K562 (cell line): ENCODE data around the gene RNU1-4. TPM values are rescaled to one million over a fixed set of nuclear protein-coding genes. Genes with fewer than 3 reads are reported as not detected.
"Not testable (repeated sequence)": the region's sequence is repeated elsewhere in the genome, so short reads cannot be mapped to it uniquely, and the experiment has no call there.

ENCODE experiments used
- ATAC-seq: fragments of 200-7000 bp; cut with Tn5 transposase; 3 replicates; pipeline ENCODE4 v1.9.1; 2020; ENCODE audit warnings: moderate library complexity
- BruUV-seq: library from RNA; stranded (reverse); fragments of 400-500 nt; replicated peaks from 2 replicates; lab custom pipeline; 2021; lab: Mats Ljungman, UMichigan
- CTCF ChIA-PET: fragments of 300-600 bp; formaldehyde crosslinking; extraction: SDS; loops from one replicate; lab custom pipeline; 2021; ENCODE audit warnings: low intra/inter-chr PET ratio; lab: Yijun Ruan, JAX
- POLR2A ChIA-PET: fragments of 300-600, 350-650 bp; sonication (Branson Sonifier 250); formaldehyde crosslinking; extraction: SDS; loops from one replicate; lab custom pipeline; 2021; ENCODE audit warnings: antibody characterized with exemption, inconsistent platforms; lab: Yijun Ruan, JAX
- DNase-seq, 4 experiments: peaks; one replicate each; pipeline versions ENCODE4 v3.0.0 to v3.0.0-alpha.2; 2011 to 2018; ENCODE audit warnings: low spot score in 3 of 4, mixed read lengths in 3 of 4; ENCODE audit errors: extremely low read depth in 1 of 4
- FAIRE-seq: peaks from 2 replicates; lab custom pipeline; 2011; peaks lifted over from hg19 to GRCh38; lab: Jason Lieb, UNC
- H2AFZ ChIP-seq: 2 replicates; pipeline ENCODE4 v1.6.0; 2011; ENCODE audit warnings: low read depth, low read length, control low read depth, inconsistent platforms
- H3K27ac ChIP-seq: fragments of 200-600 bp; 3 replicates; pipeline ENCODE4 v1.8.0; 2011; ENCODE audit warnings: low read depth, mild to moderate bottlenecking, control low read depth, inconsistent platforms, low read length, moderate library complexity, mixed read lengths; ENCODE audit errors: extremely low read depth
- H3K27me3 ChIP-seq, 2 experiments: fragments of 300-600 bp in 1 of 2; 2 replicates in 1 of 2; 3 replicates in 1 of 2; pipeline versions ENCODE4 v1.6.0 to v1.8.0; 2011; ENCODE audit warnings: inconsistent platforms in 2 of 2, low read length in 2 of 2, mild to moderate bottlenecking in 1 of 2, mixed read lengths in 1 of 2, moderate library complexity in 1 of 2; ENCODE audit not compliant: control insufficient read depth in 2 of 2, insufficient read depth in 2 of 2
- H3K36me3 ChIP-seq: fragments of 300-600 bp; 3 replicates; pipeline ENCODE4 v1.8.0; 2011; ENCODE audit warnings: mild to moderate bottlenecking, low read length, inconsistent platforms; ENCODE audit not compliant: control insufficient read depth, insufficient read depth
- H3K4me1 ChIP-seq, 2 experiments: fragments of 200-600 bp in 1 of 2; replicated peaks in 1 of 2; 2 replicates in 1 of 2; 3 replicates in 1 of 2; pipeline versions ENCODE4 v1.5.1 to v1.8.0; 2011; ENCODE audit warnings: inconsistent platforms in 2 of 2, low read length in 2 of 2, mild to moderate bottlenecking in 1 of 2, mixed read lengths in 1 of 2, moderate library complexity in 1 of 2; ENCODE audit not compliant: control insufficient read depth in 2 of 2, insufficient read depth in 2 of 2
- H3K4me2 ChIP-seq: 2 replicates; pipeline ENCODE4 v1.6.1; 2011; ENCODE audit warnings: low read length, control low read depth, inconsistent platforms, mixed read lengths; ENCODE audit not compliant: insufficient read depth
- H3K4me3 ChIP-seq: fragments of 200-600 bp; sonication (generic), shearing (Covaris generic); 2 replicates; pipeline ENCODE4 v1.5.1; 2016; ENCODE audit warnings: control low read depth, inconsistent platforms
- H3K79me2 ChIP-seq: fragments of 200-600 bp; 3 replicates; pipeline ENCODE4 v1.8.0; 2011; ENCODE audit warnings: low read length, inconsistent platforms; ENCODE audit not compliant: control insufficient read depth, insufficient read depth
- H3K9ac ChIP-seq, 2 experiments: 2 replicates each; pipeline versions ENCODE4 v1.6.0 to v1.6.1; 2011; ENCODE audit warnings: low read depth in 2 of 2, low read length in 2 of 2, control low read depth in 1 of 2, inconsistent platforms in 1 of 2, mild to moderate bottlenecking in 1 of 2, mixed read lengths in 1 of 2; ENCODE audit not compliant: insufficient read depth in 1 of 2
- H3K9me1 ChIP-seq: one replicate; pipeline ENCODE4 v1.6.0; 2011; ENCODE audit warnings: inconsistent platforms, mild to moderate bottlenecking, low read length, moderate library complexity; ENCODE audit not compliant: control insufficient read depth, insufficient read depth
- H3K9me3 ChIP-seq: replicated peaks from 2 replicates; pipeline ENCODE4 v1.5.1; 2011; ENCODE audit warnings: low read depth, low read length, inconsistent platforms; ENCODE audit not compliant: control insufficient read depth, insufficient read depth
- H4K20me1 ChIP-seq: replicated peaks from 2 replicates; pipeline ENCODE4 v1.6.1; 2011; ENCODE audit warnings: low read length, inconsistent platforms, mixed read lengths; ENCODE audit not compliant: control insufficient read depth, insufficient read depth
- WGBS: fragments of 100-300 bp; shearing (Covaris generic); methylation state at CpG from one replicate; pipeline ENCODE4 v1.1.6; 2016; ENCODE audit warnings: low coverage, mixed read lengths; ENCODE audit not compliant: insufficient coverage; ENCODE audit errors: missing lambda C conversion rate; 5-methylcytosine and 5-hydroxymethylcytosine counted together
- in situ Hi-C: fragments of 300-500 bp; cut with MboI; formaldehyde crosslinking; loops from 4 replicates; pipeline ENCODE4 v1.15.0; 2018; ENCODE audit warnings: inconsistent platforms, mixed read lengths
- intact Hi-C: fragments of 100-400 bp; cut with micrococcal nuclease; formaldehyde crosslinking; loops from 2 replicates; pipeline ENCODE4 v1.14.2; 2022
- polyA plus RNA-seq, 8 experiments: library from polyadenylated mRNA; depleted of rRNA in 4 of 8; stranded (reverse) in 5 of 8; unstranded in 3 of 8; fragments of >200 nt; fragmentation: Nextera tagmentation in 2 of 8; fragmentation: Illumina TruSeq in 1 of 8; extraction: Ambion mirVana in 2 of 8; extraction: Trizol in 1 of 8; gene quantifications; 2 replicates each; pipeline versions ENCODE4 v1.2.1 to v1.2.3, GENCODE V29; 2011 to 2014; ENCODE audit warnings: inconsistent platforms in 1 of 8, missing spikeins in 1 of 8
- small RNA-seq: library from RNA; depleted of rRNA; stranded (forward); fragments of <200 nt; gene quantifications from one replicate; pipeline ENCODE3, GENCODE V24; 2014
- total RNA-seq, 7 experiments: library from RNA; depleted of rRNA in 6 of 7; stranded (reverse); fragments of >200 nt in 6 of 7; fragmentation: Illumina TruSeq in 2 of 7; extraction: Trizol in 2 of 7; gene quantifications; 2 replicates each; pipeline versions ENCODE4 v1.2.1 to v1.2.3, GENCODE V29; 2011 to 2021; ENCODE audit warnings: low replicate concordance in 1 of 7

The RNU1-4 gene
- total and polyA plus RNA-seq, 9 of the 15 experiments (the other 6 are each of a cell fraction or from before 2014, with no cell fraction given) = under 0.01 to 32,823 (median 2,538) TPM; not detected in 4

DNA sequence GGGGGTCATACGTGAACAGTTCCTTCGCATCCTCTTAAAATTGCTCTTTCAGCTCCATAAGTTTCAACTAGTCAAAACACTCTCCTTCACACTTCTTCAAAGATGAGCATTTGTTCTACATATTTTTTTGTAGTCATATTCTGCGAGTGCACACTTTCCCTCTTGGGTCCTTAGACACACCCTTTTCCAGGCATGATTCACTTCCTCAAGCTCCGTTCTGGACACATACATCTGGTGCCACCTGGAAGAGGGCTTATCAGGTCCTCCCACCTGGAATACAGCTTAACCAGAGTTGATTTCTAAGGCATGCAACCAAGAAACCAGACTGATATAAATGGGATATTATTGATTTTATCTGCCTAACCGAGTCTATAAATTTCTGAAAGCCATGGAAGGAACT is 47.4 kb downstream of the RNU1-4 start:
- H3K4me1 ChIP-seq, H3K79me2 ChIP-seq, H3K9ac ChIP-seq, FAIRE-seq, H3K27me3 ChIP-seq, H3K9me1 ChIP-seq, intact Hi-C loops, H3K27ac ChIP-seq, DNase-seq, CTCF ChIA-PET, BruUV-seq, in situ Hi-C loops, H3K4me2 ChIP-seq, H2AFZ ChIP-seq, POLR2A ChIA-PET, ATAC-seq, H3K36me3 ChIP-seq, H3K9me3 ChIP-seq, H4K20me1 ChIP-seq, H3K4me3 ChIP-seq: not testable (repeated sequence)
- WGBS = 0% methylated on average over 3 of the region's 5 CpGs

Small RNAs within 50 kb of the gene (small RNA-seq; reads per million reads assigned to genes)
- not detected for gene RNU1-4

Other genes with a start within 250 kb of the RNU1-4 start
- gene RNU1-1, start 226.2 kb upstream of the RNU1-4 start, total RNA-seq (2014; rRNA removed) = under 0.01 TPM in 2 replicates
- 28,565 and 32,823 TPM in 2 replicates for gene RNU1-1, start 226.2 kb upstream of the RNU1-4 start, total RNA-seq (2014; rRNA removed; fragmentation: Illumina TruSeq; extraction: Trizol)
- gene RNU1-1, start 226.2 kb upstream of the RNU1-4 start, total RNA-seq (2015; rRNA removed; fragmentation: Illumina TruSeq; extraction: Trizol) = 20,456 and 27,045 TPM in 2 replicates
- 2,231 and 2,538 TPM in 2 replicates for gene RNU1-1, start 226.2 kb upstream of the RNU1-4 start, total RNA-seq (2021)
- gene RNU1-1, start 226.2 kb upstream of the RNU1-4 start, polyA plus RNA-seq (2011; rRNA removed) = 83.9 TPM in 1 of 2 replicates, not detected in the other
- gene RNU1-1, start 226.2 kb upstream of the RNU1-4 start, polyA plus RNA-seq (2014; fragmentation: Illumina TruSeq; extraction: Trizol) = not detected in 2 replicates
- gene RNU1-1, start 226.2 kb upstream of the RNU1-4 start, polyA plus RNA-seq (2014; fragmentation: Nextera tagmentation; extraction: Ambion mirVana) = 1 to 10 TPM in 1 of 2 experiments, not detected in 1; 3.0 TPM
- not detected in 2 replicates for gene RNU1-1, start 226.2 kb upstream of the RNU1-4 start, polyA plus RNA-seq (2014; rRNA removed)
- gene NBPF1, start 127.0 kb upstream of the RNU1-4 start, total RNA-seq (2014; rRNA removed) = 15.1 and 19.0 TPM in 2 replicates
- 20.3 and 21.2 TPM in 2 replicates for gene NBPF1, start 127.0 kb upstream of the RNU1-4 start, total RNA-seq (2014; rRNA removed; fragmentation: Illumina TruSeq; extraction: Trizol)
- gene NBPF1, start 127.0 kb upstream of the RNU1-4 start, total RNA-seq (2015; rRNA removed; fragmentation: Illumina TruSeq; extraction: Trizol) = 39.1 and 42.6 TPM in 2 replicates
- gene NBPF1, start 127.0 kb upstream of the RNU1-4 start, total RNA-seq (2021) = 31.4 and 33.6 TPM in 2 replicates
- gene NBPF1, start 127.0 kb upstream of the RNU1-4 start, polyA plus RNA-seq (2011; rRNA removed) = 36.5 and 41.3 TPM in 2 replicates
- gene NBPF1, start 127.0 kb upstream of the RNU1-4 start, polyA plus RNA-seq (2014; fragmentation: Illumina TruSeq; extraction: Trizol) = 27.6 and 35.0 TPM in 2 replicates
- gene NBPF1, start 127.0 kb upstream of the RNU1-4 start, polyA plus RNA-seq (2014; fragmentation: Nextera tagmentation; extraction: Ambion mirVana) = 1 to 10 TPM; 5.2 to 7.9 TPM
- gene NBPF1, start 127.0 kb upstream of the RNU1-4 start, polyA plus RNA-seq (2014; rRNA removed) = 24.1 and 30.7 TPM in 2 replicates
- gene RNU1-3, start 73.6 kb upstream of the RNU1-4 start, total RNA-seq (2014; rRNA removed) = under 0.01 TPM in 2 replicates
- 28,565 and 32,823 TPM in 2 replicates for gene RNU1-3, start 73.6 kb upstream of the RNU1-4 start, total RNA-seq (2014; rRNA removed; fragmentation: Illumina TruSeq; extraction: Trizol)
- 20,456 and 27,045 TPM in 2 replicates for gene RNU1-3, start 73.6 kb upstream of the RNU1-4 start, total RNA-seq (2015; rRNA removed; fragmentation: Illumina TruSeq; extraction: Trizol)
- 2,231 and 2,538 TPM in 2 replicates for gene RNU1-3, start 73.6 kb upstream of the RNU1-4 start, total RNA-seq (2021)
- gene RNU1-3, start 73.6 kb upstream of the RNU1-4 start, polyA plus RNA-seq (2011; rRNA removed) = 83.9 TPM in 1 of 2 replicates, not detected in the other
- gene RNU1-3, start 73.6 kb upstream of the RNU1-4 start, polyA plus RNA-seq (2014; fragmentation: Illumina TruSeq; extraction: Trizol) = not detected in 2 replicates
- 1 to 10 TPM in 1 of 2 experiments, not detected in 1; 3.0 TPM for gene RNU1-3, start 73.6 kb upstream of the RNU1-4 start, polyA plus RNA-seq (2014; fragmentation: Nextera tagmentation; extraction: Ambion mirVana)
- not detected in 2 replicates for gene RNU1-3, start 73.6 kb upstream of the RNU1-4 start, polyA plus RNA-seq (2014; rRNA removed)
- gene RNU1-2, start 155.5 kb downstream of the RNU1-4 start, total RNA-seq (2014; rRNA removed) = under 0.01 TPM in 2 replicates
- gene RNU1-2, start 155.5 kb downstream of the RNU1-4 start, total RNA-seq (2014; rRNA removed; fragmentation: Illumina TruSeq; extraction: Trizol) = 28,565 and 32,823 TPM in 2 replicates
- gene RNU1-2, start 155.5 kb downstream of the RNU1-4 start, total RNA-seq (2015; rRNA removed; fragmentation: Illumina TruSeq; extraction: Trizol) = 20,456 and 27,045 TPM in 2 replicates
- gene RNU1-2, start 155.5 kb downstream of the RNU1-4 start, total RNA-seq (2021) = 2,231 and 2,538 TPM in 2 replicates
- gene RNU1-2, start 155.5 kb downstream of the RNU1-4 start, polyA plus RNA-seq (2011; rRNA removed) = 83.9 TPM in 1 of 2 replicates, not detected in the other
- gene RNU1-2, start 155.5 kb downstream of the RNU1-4 start, polyA plus RNA-seq (2014; fragmentation: Illumina TruSeq; extraction: Trizol) = not detected in 2 replicates
- 1 to 10 TPM in 1 of 2 experiments, not detected in 1; 3.0 TPM for gene RNU1-2, start 155.5 kb downstream of the RNU1-4 start, polyA plus RNA-seq (2014; fragmentation: Nextera tagmentation; extraction: Ambion mirVana)
- not detected in 2 replicates for gene RNU1-2, start 155.5 kb downstream of the RNU1-4 start, polyA plus RNA-seq (2014; rRNA removed)
- 6.3 and 9.7 TPM in 2 replicates for gene CROCC, start 181.4 kb downstream of the RNU1-4 start, total RNA-seq (2014; rRNA removed)
- 1.9 and 3.0 TPM in 2 replicates for gene CROCC, start 181.4 kb downstream of the RNU1-4 start, total RNA-seq (2014; rRNA removed; fragmentation: Illumina TruSeq; extraction: Trizol)
- 7.3 and 7.6 TPM in 2 replicates for gene CROCC, start 181.4 kb downstream of the RNU1-4 start, total RNA-seq (2015; rRNA removed; fragmentation: Illumina TruSeq; extraction: Trizol)
- 9.3 and 10.4 TPM in 2 replicates for gene CROCC, start 181.4 kb downstream of the RNU1-4 start, total RNA-seq (2021)
- gene CROCC, start 181.4 kb downstream of the RNU1-4 start, polyA plus RNA-seq (2011; rRNA removed) = 8.6 and 15.2 TPM in 2 replicates
- gene CROCC, start 181.4 kb downstream of the RNU1-4 start, polyA plus RNA-seq (2014; fragmentation: Illumina TruSeq; extraction: Trizol) = 7.8 and 8.4 TPM in 2 replicates
- gene CROCC, start 181.4 kb downstream of the RNU1-4 start, polyA plus RNA-seq (2014; fragmentation: Nextera tagmentation; extraction: Ambion mirVana) = under 1 TPM; 0.17 TPM
- 14.4 and 15.4 TPM in 2 replicates for gene CROCC, start 181.4 kb downstream of the RNU1-4 start, polyA plus RNA-seq (2014; rRNA removed)
- not detected in 2 replicates for gene MFAP2, start 240.1 kb downstream of the RNU1-4 start, total RNA-seq (2014; rRNA removed)
- not detected in 2 replicates for gene MFAP2, start 240.1 kb downstream of the RNU1-4 start, total RNA-seq (2014; rRNA removed; fragmentation: Illumina TruSeq; extraction: Trizol)
- gene MFAP2, start 240.1 kb downstream of the RNU1-4 start, total RNA-seq (2015; rRNA removed; fragmentation: Illumina TruSeq; extraction: Trizol) = not detected in 2 replicates
- gene MFAP2, start 240.1 kb downstream of the RNU1-4 start, total RNA-seq (2021) = 0.31 TPM in 1 of 2 replicates, not detected in the other
- not detected in 2 replicates for gene MFAP2, start 240.1 kb downstream of the RNU1-4 start, polyA plus RNA-seq (2011; rRNA removed)
- 0.18 TPM in 1 of 2 replicates, not detected in the other for gene MFAP2, start 240.1 kb downstream of the RNU1-4 start, polyA plus RNA-seq (2014; fragmentation: Illumina TruSeq; extraction: Trizol)
- not detected for gene MFAP2, start 240.1 kb downstream of the RNU1-4 start, polyA plus RNA-seq (2014; fragmentation: Nextera tagmentation; extraction: Ambion mirVana)
- gene MFAP2, start 240.1 kb downstream of the RNU1-4 start, polyA plus RNA-seq (2014; rRNA removed) = not detected in 2 replicates